ENCODE measurements around the gene AQP7. TPM values are rescaled to one million over a fixed set of nuclear protein-coding genes. Genes with fewer than 3 reads are reported as not detected.
"Not testable (repeated sequence)": the region's sequence is repeated elsewhere in the genome, so short reads cannot be mapped to it uniquely, and the experiment has no call there.

Gene AQP7
- total RNA-seq = 1 to 10 TPM in 1 of 2 donors, under 1 TPM in 1; 0.74 to 3.9 TPM
- polyA plus RNA-seq = 1 to 10 TPM in 1 of 2 donors, under 1 TPM in 1; 0.80 to 2.2 TPM
- long read RNA-seq, donor 1 = 0 reads
- long read RNA-seq, donor 2 = 0 reads
- long read RNA-seq, donor 3 = 0 reads
- long read RNA-seq, donor 4 = 0 reads
- long read RNA-seq, donor 5, partial matches to known transcripts = 0 of 2 reads
- long read RNA-seq, donor 5, other reads (novel, unspliced or antisense) = 0 of 2 reads

DNA sequence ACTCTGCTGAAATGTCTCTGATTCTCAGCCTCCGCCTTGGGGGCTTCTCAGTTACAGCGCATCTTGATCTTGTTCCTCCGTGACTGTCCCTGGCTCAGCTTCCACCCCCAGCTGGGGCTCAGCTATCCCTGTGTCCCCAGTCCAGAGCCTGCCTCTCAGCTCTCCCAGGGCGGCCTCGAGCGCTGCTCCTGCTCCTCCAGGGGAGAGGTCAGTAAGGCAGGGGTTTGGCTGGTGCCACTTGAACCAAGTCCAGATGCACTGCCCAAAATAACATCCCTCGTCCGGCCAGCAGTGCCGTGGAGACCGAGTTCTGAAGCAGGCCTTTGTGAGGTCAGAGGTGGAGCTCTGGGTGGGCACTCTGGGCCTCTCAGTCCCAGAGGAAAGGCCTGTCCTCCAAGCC, at the start of gene AQP7:
Gene AQP7 (minus strand): TSS at position 198 of the 400 bp plus-strand sequence. CDS start 1,306 bp downstream, outside the sequence.
- not testable (repeated sequence) for H3K4me1 ChIP-seq (ENCODE audit: control insufficient read depth in 5 of 5, insufficient read depth in 5 of 5, low read length in 5 of 5); H3K9me3 ChIP-seq (ENCODE audit: control insufficient read depth in 4 of 4, insufficient read depth in 3 of 4, low read length in 3 of 4); H3K36me3 ChIP-seq (ENCODE audit: control insufficient read depth in 4 of 4, insufficient read depth in 4 of 4, low read length in 4 of 4); H3K27me3 ChIP-seq (ENCODE audit: control insufficient read depth in 3 of 3, insufficient read depth in 3 of 3, low read length in 2 of 3); H3K4me3 ChIP-seq; ATAC-seq (ENCODE audit: insufficient read depth, low FRiP score); H3K9ac ChIP-seq (ENCODE audit: insufficient read depth in 1 of 2, low read length in 2 of 2); DNase-seq
- 80 to 88% methylated on average over 10 of the region's 10 CpGs for WGBS, 2 donors
- H3K27ac ChIP-seq (ENCODE audit: low read depth in 1 of 2, low read length in 1 of 2) = peak within 1 kb of the TSS in 1 of 2 donors; percentile 73

DNA sequence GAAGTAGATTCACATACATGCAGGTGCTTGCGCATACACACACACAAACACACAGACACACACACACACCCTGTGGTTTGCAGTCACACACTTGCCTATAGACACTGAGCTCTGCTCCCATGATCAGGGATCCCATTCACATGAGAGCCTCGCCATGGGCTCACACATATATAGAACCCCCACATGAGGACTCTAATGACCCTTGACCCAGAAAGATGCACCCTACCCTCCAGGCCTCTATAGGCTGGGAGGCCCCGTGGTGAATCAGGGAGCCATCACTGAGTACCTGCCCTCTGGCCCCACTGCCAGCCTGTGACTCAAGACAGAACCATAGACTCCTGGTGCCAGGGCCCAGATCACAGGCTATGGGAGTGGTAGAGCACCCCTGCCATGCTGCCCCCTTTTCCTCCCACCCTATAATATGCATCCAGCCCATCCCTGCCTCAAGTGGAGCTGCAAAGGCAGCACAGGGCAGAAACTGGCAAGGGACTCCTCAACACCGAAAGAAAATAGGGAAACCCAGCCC, 48.3 kb upstream of the AQP7 start:
- TF ChIP-seq, protein P1, sequence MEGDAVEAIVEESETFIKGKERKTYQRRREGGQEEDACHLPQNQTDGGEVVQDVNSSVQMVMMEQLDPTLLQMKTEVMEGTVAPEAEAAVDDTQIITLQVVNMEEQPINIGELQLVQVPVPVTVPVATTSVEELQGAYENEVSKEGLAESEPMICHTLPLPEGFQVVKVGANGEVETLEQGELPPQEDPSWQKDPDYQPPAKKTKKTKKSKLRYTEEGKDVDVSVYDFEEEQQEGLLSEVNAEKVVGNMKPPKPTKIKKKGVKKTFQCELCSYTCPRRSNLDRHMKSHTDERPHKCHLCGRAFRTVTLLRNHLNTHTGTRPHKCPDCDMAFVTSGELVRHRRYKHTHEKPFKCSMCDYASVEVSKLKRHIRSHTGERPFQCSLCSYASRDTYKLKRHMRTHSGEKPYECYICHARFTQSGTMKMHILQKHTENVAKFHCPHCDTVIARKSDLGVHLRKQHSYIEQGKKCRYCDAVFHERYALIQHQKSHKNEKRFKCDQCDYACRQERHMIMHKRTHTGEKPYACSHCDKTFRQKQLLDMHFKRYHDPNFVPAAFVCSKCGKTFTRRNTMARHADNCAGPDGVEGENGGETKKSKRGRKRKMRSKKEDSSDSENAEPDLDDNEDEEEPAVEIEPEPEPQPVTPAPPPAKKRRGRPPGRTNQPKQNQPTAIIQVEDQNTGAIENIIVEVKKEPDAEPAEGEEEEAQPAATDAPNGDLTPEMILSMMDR (IDR thresholded peaks at IDR 0.05; ENCODE audit: control extremely low read depth, extremely low read depth) = no peak
- no peaks in the 10 kb centered on the region for H3K9me3 ChIP-seq (ENCODE audit: control insufficient read depth in 4 of 4, insufficient read depth in 3 of 4, low read length in 3 of 4)
- no peak overlapping the region for H3K4me3 ChIP-seq
- H3K4me1 ChIP-seq (ENCODE audit: control insufficient read depth in 5 of 5, insufficient read depth in 5 of 5, low read length in 5 of 5) = peaks cover 0 to 21% (median 8%) of the 10 kb centered on the region in 5 donors
- DNase-seq (no peak), ATAC-seq (ENCODE audit: insufficient read depth, low FRiP score) (no peak)
- peaks cover 0 to 5% (median 0%) of the 10 kb centered on the region in 3 donors for H3K27me3 ChIP-seq (ENCODE audit: control insufficient read depth in 3 of 3, insufficient read depth in 3 of 3, low read length in 2 of 3)
- H3K27ac ChIP-seq (ENCODE audit: low read depth in 1 of 2, low read length in 1 of 2) = no peak overlapping the region
- H3K9ac ChIP-seq (ENCODE audit: insufficient read depth in 1 of 2, low read length in 2 of 2) = no peak overlapping the region
- WGBS, 2 donors = 93 to 100% methylated on average over 4 of the region's 4 CpGs
- H3K36me3 ChIP-seq (ENCODE audit: control insufficient read depth in 4 of 4, insufficient read depth in 4 of 4, low read length in 4 of 4) = no peaks in the 10 kb centered on the region

DNA sequence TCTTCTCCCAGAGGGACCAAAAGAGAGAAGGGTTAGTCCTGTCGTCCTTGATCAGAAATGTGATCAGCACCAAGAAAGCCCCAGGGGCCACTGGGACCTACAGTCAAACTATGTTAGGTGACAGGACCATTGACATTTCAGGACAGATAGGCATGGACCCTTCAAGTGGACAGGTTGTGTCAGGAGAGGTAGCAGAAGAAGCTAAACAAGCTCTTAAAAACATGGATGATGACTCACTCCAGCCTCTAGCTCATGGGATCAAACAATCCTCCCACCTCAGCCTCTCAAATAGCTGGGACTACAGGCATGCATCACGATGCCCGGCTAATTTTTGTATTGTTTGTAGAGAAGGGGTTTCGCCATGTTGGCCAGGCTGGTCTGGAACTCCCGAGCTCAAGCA, 47.3 kb upstream of the AQP7 start:
- 93 to 94% methylated on average over 5 of the region's 5 CpGs for WGBS, 2 donors
- peaks cover 0 to 28% (median 9%) of the 10 kb centered on the region in 5 donors for H3K4me1 ChIP-seq (ENCODE audit: control insufficient read depth in 5 of 5, insufficient read depth in 5 of 5, low read length in 5 of 5)
- no peak overlapping the region for H3K4me3 ChIP-seq
- peaks cover 0 to 5% (median 0%) of the 10 kb centered on the region in 3 donors for H3K27me3 ChIP-seq (ENCODE audit: control insufficient read depth in 3 of 3, insufficient read depth in 3 of 3, low read length in 2 of 3)
- DNase-seq (no peak), ATAC-seq (ENCODE audit: insufficient read depth, low FRiP score) (no peak)
- no peaks in the 10 kb centered on the region for H3K9me3 ChIP-seq (ENCODE audit: control insufficient read depth in 4 of 4, insufficient read depth in 3 of 4, low read length in 3 of 4)
- H3K9ac ChIP-seq (ENCODE audit: insufficient read depth in 1 of 2, low read length in 2 of 2) = no peak overlapping the region
- no peak overlapping the region for H3K27ac ChIP-seq (ENCODE audit: low read depth in 1 of 2, low read length in 1 of 2)
- TF ChIP-seq, protein P1 (IDR thresholded peaks at IDR 0.05; ENCODE audit: control extremely low read depth, extremely low read depth) = no peak
- H3K36me3 ChIP-seq (ENCODE audit: control insufficient read depth in 4 of 4, insufficient read depth in 4 of 4, low read length in 4 of 4) = no peaks in the 10 kb centered on the region

DNA sequence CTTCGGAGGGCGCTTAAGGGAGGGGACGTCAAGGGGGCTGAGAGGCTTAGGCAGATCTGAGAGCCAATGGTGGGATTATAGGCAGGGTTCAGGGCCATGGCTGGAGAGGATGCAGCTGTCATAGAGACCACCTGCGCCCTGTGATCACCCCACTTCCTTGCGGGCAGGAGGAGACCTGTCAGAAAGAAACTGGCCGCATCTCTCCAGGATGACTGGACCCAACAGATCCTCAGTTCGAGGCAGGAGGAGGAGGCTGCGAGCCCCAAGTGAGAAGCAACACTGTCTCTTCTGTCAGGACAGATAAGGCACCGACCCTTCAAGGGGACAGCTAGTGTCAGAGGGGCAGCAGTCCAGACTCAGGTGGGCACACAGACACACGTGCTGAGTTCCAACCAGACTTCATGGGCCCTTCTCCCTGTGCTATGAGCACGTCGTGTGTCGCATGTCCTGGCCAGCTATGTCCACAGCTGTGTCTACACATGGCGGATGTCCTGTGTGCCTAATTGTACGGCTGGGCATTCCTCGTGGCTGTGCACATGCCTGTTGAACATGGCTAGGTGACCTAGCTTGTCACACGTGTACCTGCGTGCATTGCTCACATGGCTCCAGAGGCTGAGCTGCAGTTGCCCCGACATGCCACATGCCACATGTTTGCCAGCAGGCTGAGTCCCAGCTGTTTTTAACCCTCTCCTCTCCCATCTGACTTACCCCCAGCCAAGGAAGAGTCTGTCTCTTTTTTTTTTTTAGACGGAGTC, 45.6 kb upstream of the AQP7 start:
- TF ChIP-seq, protein P1 (IDR thresholded peaks at IDR 0.05; ENCODE audit: control extremely low read depth, extremely low read depth) = no peak
- peaks cover 0 to 28% (median 9%) of the 10 kb centered on the region in 5 donors for H3K4me1 ChIP-seq (ENCODE audit: control insufficient read depth in 5 of 5, insufficient read depth in 5 of 5, low read length in 5 of 5)
- 40 to 41% methylated on average over 20 of the region's 20 CpGs for WGBS, 2 donors
- ATAC-seq (ENCODE audit: insufficient read depth, low FRiP score) = no peak
- no peaks in the 10 kb centered on the region for H3K9me3 ChIP-seq (ENCODE audit: control insufficient read depth in 4 of 4, insufficient read depth in 3 of 4, low read length in 3 of 4)
- DNase-seq = peak in 1 of 3 donors; percentile 13
- H3K9ac ChIP-seq (ENCODE audit: insufficient read depth in 1 of 2, low read length in 2 of 2) = no peak overlapping the region
- H3K27ac ChIP-seq (ENCODE audit: low read depth in 1 of 2, low read length in 1 of 2) = peak overlapping the region in 1 of 2 donors; percentile 40
- peaks cover 0 to 8% (median 0%) of the 10 kb centered on the region in 4 donors for H3K36me3 ChIP-seq (ENCODE audit: control insufficient read depth in 4 of 4, insufficient read depth in 4 of 4, low read length in 4 of 4)
- H3K4me3 ChIP-seq = peak overlapping the region; percentile 21
- H3K27me3 ChIP-seq (ENCODE audit: control insufficient read depth in 3 of 3, insufficient read depth in 3 of 3, low read length in 2 of 3) = peaks cover 0 to 5% (median 0%) of the 10 kb centered on the region in 3 donors

Data from lung (tissue), 16 donors.